ENCODE data around the gene PRDM5. TPM values are rescaled to one million over a fixed set of nuclear protein-coding genes. Genes with fewer than 3 reads are reported as not detected.

Gene PRDM5
- total RNA-seq, 2 experiments from 2014 or later = 0.14 to 0.22 TPM

DNA sequence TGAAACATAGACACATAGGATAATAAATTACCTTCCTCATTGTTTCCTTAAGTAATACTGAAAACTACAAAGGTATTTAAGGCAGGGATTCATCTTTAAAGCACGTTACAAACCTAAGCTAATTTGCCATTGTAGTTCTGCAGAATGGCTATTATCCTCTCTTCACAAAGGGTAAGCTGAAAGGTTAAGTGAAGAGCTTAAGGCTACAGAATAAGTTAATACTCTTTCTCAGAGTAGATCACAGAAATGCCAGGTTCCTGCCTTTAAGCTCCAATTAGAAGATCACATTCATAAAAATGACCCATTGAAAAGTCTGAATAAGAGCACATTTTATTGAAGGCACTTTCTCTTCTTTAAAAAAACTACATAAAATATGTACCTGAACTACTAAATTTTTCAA is 42.1 kb upstream of the PRDM5 start:
- Mint-ChIP-seq H3K27me3 (peaks cover 23% of the 10 kb centered on the region), H3K27ac (no peak overlapping the region), H3K36me3 (ENCODE audit: low read depth) (no peaks in the 10 kb centered on the region), H3K4me3 (no peak overlapping the region), H3K4me1 (ENCODE audit: low read depth) (no peaks in the 10 kb centered on the region), H3K9me3 (no peaks in the 10 kb centered on the region)
- no peaks in the 10 kb centered on the region for H3K9me3 ChIP-seq (ENCODE audit: control insufficient read depth in 1 of 2, insufficient read depth in 1 of 2, low read length in 2 of 2)
- no peaks in the 10 kb centered on the region for H3K27me3 ChIP-seq (ENCODE audit: control insufficient read depth in 1 of 2, insufficient read depth in 2 of 2, low read length in 2 of 2)
- DNase-seq = no peak
- intact Hi-C loops (cut with DNase I, micrococcal nuclease) = no loop called here
- H3K4me3 ChIP-seq (ENCODE audit: low read length) = no peak overlapping the region
- CTCF ChIA-PET = no interaction called here
- H3K36me3 ChIP-seq (ENCODE audit: insufficient read depth, low read length) = no peaks in the 10 kb centered on the region
- TF ChIP-seq, protein P1, sequence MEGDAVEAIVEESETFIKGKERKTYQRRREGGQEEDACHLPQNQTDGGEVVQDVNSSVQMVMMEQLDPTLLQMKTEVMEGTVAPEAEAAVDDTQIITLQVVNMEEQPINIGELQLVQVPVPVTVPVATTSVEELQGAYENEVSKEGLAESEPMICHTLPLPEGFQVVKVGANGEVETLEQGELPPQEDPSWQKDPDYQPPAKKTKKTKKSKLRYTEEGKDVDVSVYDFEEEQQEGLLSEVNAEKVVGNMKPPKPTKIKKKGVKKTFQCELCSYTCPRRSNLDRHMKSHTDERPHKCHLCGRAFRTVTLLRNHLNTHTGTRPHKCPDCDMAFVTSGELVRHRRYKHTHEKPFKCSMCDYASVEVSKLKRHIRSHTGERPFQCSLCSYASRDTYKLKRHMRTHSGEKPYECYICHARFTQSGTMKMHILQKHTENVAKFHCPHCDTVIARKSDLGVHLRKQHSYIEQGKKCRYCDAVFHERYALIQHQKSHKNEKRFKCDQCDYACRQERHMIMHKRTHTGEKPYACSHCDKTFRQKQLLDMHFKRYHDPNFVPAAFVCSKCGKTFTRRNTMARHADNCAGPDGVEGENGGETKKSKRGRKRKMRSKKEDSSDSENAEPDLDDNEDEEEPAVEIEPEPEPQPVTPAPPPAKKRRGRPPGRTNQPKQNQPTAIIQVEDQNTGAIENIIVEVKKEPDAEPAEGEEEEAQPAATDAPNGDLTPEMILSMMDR (IDR thresholded peaks at IDR 0.05) = no peak
- H3K27ac ChIP-seq (ENCODE audit: low read depth in 1 of 2, low read length in 2 of 2) = no peak overlapping the region
- POLR2A ChIA-PET = no interaction called here
- ATAC-seq (ENCODE audit: poor library complexity) = no peak
- no peaks in the 10 kb centered on the region for H3K4me1 ChIP-seq (ENCODE audit: insufficient read depth, low read length)

- TF ChIP-seq, protein P1 (IDR thresholded peaks at IDR 0.05) = no peak
- peaks cover 18% of the 10 kb centered on the region for H3K27me3 Mint-ChIP-seq
- H3K9me3 Mint-ChIP-seq = no peaks in the 10 kb centered on the region
- Histone ChIP-seq H3K27ac (ENCODE audit: low read depth in 1 of 2, low read length in 2 of 2) (no peak overlapping the region), H3K4me1 (ENCODE audit: insufficient read depth, low read length) (no peaks in the 10 kb centered on the region), H3K4me3 (ENCODE audit: low read length) (no peak overlapping the region), H3K9me3 (ENCODE audit: control insufficient read depth in 1 of 2, insufficient read depth in 1 of 2, low read length in 2 of 2) (no peaks in the 10 kb centered on the region), H3K36me3 (ENCODE audit: insufficient read depth, low read length) (no peaks in the 10 kb centered on the region), H3K27me3 (ENCODE audit: control insufficient read depth in 1 of 2, insufficient read depth in 2 of 2, low read length in 2 of 2) (no peaks in the 10 kb centered on the region)
- ChIA-PET CTCF (no interaction called here), POLR2A (no interaction called here)
- intact Hi-C loops (cut with DNase I, micrococcal nuclease) = no loop called here
- H3K4me1 Mint-ChIP-seq (ENCODE audit: low read depth) = no peaks in the 10 kb centered on the region
- H3K27ac Mint-ChIP-seq = no peak overlapping the region
- no peak for ATAC-seq (ENCODE audit: poor library complexity)
- H3K36me3 Mint-ChIP-seq (ENCODE audit: low read depth) = no peaks in the 10 kb centered on the region
- H3K4me3 Mint-ChIP-seq = no peak overlapping the region
- DNase-seq = no peak
Observed at GRCh38 chr4:120963449-120963848, 40.9 kb upstream of the PRDM5 start.

- Histone ChIP-seq H3K4me1 (ENCODE audit: insufficient read depth, low read length) (no peaks in the 10 kb centered on the region), H3K27ac (ENCODE audit: low read depth in 1 of 2, low read length in 2 of 2) (no peak overlapping the region), H3K4me3 (ENCODE audit: low read length) (no peak overlapping the region), H3K36me3 (ENCODE audit: insufficient read depth, low read length) (no peaks in the 10 kb centered on the region), H3K9me3 (ENCODE audit: control insufficient read depth in 1 of 2, insufficient read depth in 1 of 2, low read length in 2 of 2) (no peaks in the 10 kb centered on the region), H3K27me3 (ENCODE audit: control insufficient read depth in 1 of 2, insufficient read depth in 2 of 2, low read length in 2 of 2) (no peaks in the 10 kb centered on the region)
- POLR2A ChIA-PET = no interaction called here
- ATAC-seq (ENCODE audit: poor library complexity) (no peak), DNase-seq (no peak)
- Mint-ChIP-seq H3K4me1 (ENCODE audit: low read depth) (no peaks in the 10 kb centered on the region), H3K9me3 (no peaks in the 10 kb centered on the region), H3K27me3 (peaks cover 18% of the 10 kb centered on the region), H3K4me3 (no peak overlapping the region), H3K27ac (no peak overlapping the region), H3K36me3 (ENCODE audit: low read depth) (no peaks in the 10 kb centered on the region)
- intact Hi-C loops (cut with DNase I, micrococcal nuclease) = no loop called here
- TF ChIP-seq, protein P1 (IDR thresholded peaks at IDR 0.05) = no peak
- CTCF ChIA-PET = no interaction called here
Observed at GRCh38 chr4:120960656-120961267, 38.2 kb upstream of the PRDM5 start.

All from CD4-positive, alpha-beta T cell (primary cell).